IMR-90 (cell line): ENCODE data around the gene DGKH. TPM values are rescaled to one million over a fixed set of nuclear protein-coding genes. Genes with fewer than 3 reads are reported as not detected.

Experiments used
- ATAC-seq: fragments of 200-7000 bp; cut with Tn5 transposase; 2 replicates; pipeline ENCODE4 v1.9.1; 2020; ENCODE audit warnings: low read depth, mild to moderate bottlenecking, moderate library complexity
- BruUV-seq: library from RNA; stranded (reverse); fragments of 400-500 nt; replicated peaks from 2 replicates; lab custom pipeline; 2021; lab: Mats Ljungman, UMichigan
- CTCF ChIA-PET: fragments of 300-600 bp; formaldehyde crosslinking; extraction: SDS; loops from one replicate; lab custom pipeline; 2021; ENCODE audit warnings: antibody characterized with exemption; lab: Yijun Ruan, JAX
- POLR2A ChIA-PET: fragments of 300-600 bp; sonication (Branson Sonifier 250); formaldehyde crosslinking; loops from one replicate; lab custom pipeline; 2022; ENCODE audit warnings: antibody characterized with exemption; ENCODE audit not compliant: unreplicated experiment; lab: Charles Lee
- DNase-seq: peaks from one replicate; pipeline ENCODE4 v3.0.0; 2013
- H2AFZ ChIP-seq: replicated peaks from 2 replicates; pipeline ENCODE3; 2013; ENCODE audit warnings: low read length, mild to moderate bottlenecking; ENCODE audit not compliant: poor library complexity
- H2AK5ac ChIP-seq: 2 replicates; pipeline ENCODE4 v1.6.1; 2013; ENCODE audit warnings: low read depth, low read length, inconsistent platforms
- H2AK9ac ChIP-seq: replicated peaks from 2 replicates; pipeline ENCODE3; 2013; ENCODE audit warnings: mild to moderate bottlenecking, low read depth, low read length, moderate library complexity; ENCODE audit not compliant: poor library complexity
- H2BK120ac ChIP-seq: 2 replicates; pipeline ENCODE4 v1.6.1; 2013; ENCODE audit warnings: low read depth, low read length, inconsistent platforms
- H2BK15ac ChIP-seq: 3 replicates; pipeline ENCODE4 v1.6.1; 2013; ENCODE audit warnings: low read depth, low read length, inconsistent platforms
- H2BK20ac ChIP-seq: 2 replicates; pipeline ENCODE4 v1.6.1; 2013; ENCODE audit warnings: low read depth, mild to moderate bottlenecking, inconsistent platforms, low read length, moderate library complexity
- H2BK5ac ChIP-seq: 2 replicates; pipeline ENCODE4 v1.6.1; 2013; ENCODE audit warnings: mild to moderate bottlenecking, low read depth, low read length, inconsistent platforms; ENCODE audit not compliant: poor library complexity, severe bottlenecking
- H3K14ac ChIP-seq: replicated peaks from 2 replicates; pipeline ENCODE4 v1.6.1; 2013; ENCODE audit warnings: low read depth, low read length, inconsistent platforms
- H3K18ac ChIP-seq: 2 replicates; pipeline ENCODE4 v1.6.1; 2013; ENCODE audit warnings: low read depth, low read length, control low read depth
- H3K23ac ChIP-seq: 2 replicates; pipeline ENCODE4 v1.6.1; 2013; ENCODE audit warnings: low read depth, low read length, inconsistent platforms
- H3K27ac ChIP-seq: 2 replicates; pipeline ENCODE4 v1.5.1; 2013; ENCODE audit warnings: mild to moderate bottlenecking, control low read depth, low read length; ENCODE audit not compliant: insufficient read depth
- H3K27me3 ChIP-seq: 2 replicates; pipeline ENCODE4 v1.6.1; 2013; ENCODE audit warnings: low read length; ENCODE audit not compliant: control insufficient read depth, insufficient read depth
- H3K36me3 ChIP-seq: 2 replicates; pipeline ENCODE4 v1.6.1; 2013; ENCODE audit warnings: low read length, mixed read lengths; ENCODE audit not compliant: control insufficient read depth, insufficient read depth
- H3K4ac ChIP-seq: 2 replicates; pipeline ENCODE4 v1.6.1; 2013; ENCODE audit warnings: low read depth, low read length, inconsistent platforms
- H3K4me1 ChIP-seq: 2 replicates; pipeline ENCODE4 v1.6.1; 2013; ENCODE audit warnings: low read length, mixed read lengths; ENCODE audit not compliant: control insufficient read depth, insufficient read depth
- H3K4me2 ChIP-seq: 2 replicates; pipeline ENCODE4 v1.6.1; 2013; ENCODE audit warnings: low read depth, mild to moderate bottlenecking, control low read depth, low read length, moderate library complexity
- H3K4me3 ChIP-seq: 2 replicates; pipeline ENCODE4 v1.5.1; 2013; ENCODE audit warnings: low read depth, mild to moderate bottlenecking, control low read depth, low read length, moderate library complexity; ENCODE audit not compliant: insufficient read depth
- H3K56ac ChIP-seq: 2 replicates; pipeline ENCODE4 v1.6.1; 2013; ENCODE audit warnings: low read length, inconsistent platforms; ENCODE audit not compliant: insufficient read depth; ENCODE audit errors: extremely low read depth
- H3K79me1 ChIP-seq, 2 experiments: 2 replicates each; pipeline ENCODE4 v1.6.1; 2013; ENCODE audit warnings: low read length in 2 of 2, inconsistent platforms in 1 of 2, low read depth in 1 of 2
- H3K9ac ChIP-seq: 2 replicates; pipeline ENCODE4 v1.6.1; 2013; ENCODE audit warnings: low read depth, low read length, control low read depth
- H3K9me1 ChIP-seq: 2 replicates; pipeline ENCODE4 v1.6.1; 2013; ENCODE audit warnings: low read length, inconsistent platforms; ENCODE audit not compliant: insufficient read depth
- H3K9me3 ChIP-seq: 2 replicates; pipeline ENCODE4 v1.6.1; 2013; ENCODE audit warnings: low read length; ENCODE audit not compliant: control insufficient read depth, insufficient read depth
- H4K20me1 ChIP-seq: 2 replicates; pipeline ENCODE4 v1.6.1; 2013; ENCODE audit warnings: low read length, inconsistent platforms; ENCODE audit not compliant: insufficient read depth
- H4K5ac ChIP-seq: 2 replicates; pipeline ENCODE4 v1.6.1; 2013; ENCODE audit warnings: mild to moderate bottlenecking, low read depth, low read length, control low read depth
- H4K8ac ChIP-seq, 2 experiments: 2 replicates each; pipeline ENCODE4 v1.6.1; 2013; ENCODE audit warnings: low read depth in 2 of 2, low read length in 2 of 2, control low read depth in 1 of 2, inconsistent platforms in 1 of 2
- H4K91ac ChIP-seq: 2 replicates; pipeline ENCODE4 v1.6.1; 2013; ENCODE audit warnings: low read depth, low read length, inconsistent platforms; ENCODE audit not compliant: insufficient read depth
- BHLHE40 ChIP-seq: fragments of 150-350 bp; IDR thresholded peaks from 2 replicates; pipeline ENCODE4 v1.6.1; 2016; ENCODE audit warnings: mild to moderate bottlenecking, low read depth, low read length
- CEBPB ChIP-seq: IDR thresholded peaks from 2 replicates; pipeline ENCODE4 v1.6.1; 2012; ENCODE audit warnings: low read depth, low read length, improper control_type of control experiment
- CHD1 ChIP-seq: IDR thresholded peaks from 2 replicates; pipeline ENCODE4 v1.6.1; 2012; ENCODE audit warnings: low read depth, low read length, improper control_type of control experiment
- CTCF ChIP-seq: conservative IDR thresholded peaks from 2 replicates; pipeline ENCODE4 v1.5.1; 2012; ENCODE audit warnings: mild to moderate bottlenecking, low read depth, low read length, improper control_type of control experiment
- ELK1 ChIP-seq: fragments of 150-350 bp; IDR thresholded peaks from 2 replicates; pipeline ENCODE4 v1.6.1; 2016; ENCODE audit warnings: low read depth, mild to moderate bottlenecking, low read length, moderate library complexity, borderline replicate concordance
- FOS ChIP-seq: fragments of 150-350 bp; IDR thresholded peaks from 2 replicates; pipeline ENCODE4 v1.6.1; 2016; ENCODE audit warnings: low read depth, low read length
- MAFK ChIP-seq: IDR thresholded peaks from 2 replicates; pipeline ENCODE4 v1.6.1; 2012; ENCODE audit warnings: low read depth, low read length, improper control_type of control experiment
- MXI1 ChIP-seq: IDR thresholded peaks from 2 replicates; pipeline ENCODE4 v1.6.1; 2012; ENCODE audit warnings: low read depth, mild to moderate bottlenecking, low read length, moderate library complexity, borderline replicate concordance
- NFE2L2 ChIP-seq: fragments of 150-350 bp; IDR thresholded peaks from 2 replicates; pipeline ENCODE4 v1.6.1; 2016; ENCODE audit warnings: low read depth, mild to moderate bottlenecking, low read length
- POLR2A ChIP-seq: IDR thresholded peaks from 2 replicates; pipeline ENCODE4 v1.6.1; 2012; ENCODE audit warnings: mild to moderate bottlenecking, low read depth, low read length
- RFX5 ChIP-seq: IDR thresholded peaks from 2 replicates; pipeline ENCODE4 v1.8.0; 2012; ENCODE audit warnings: low read depth, mild to moderate bottlenecking, low read length, moderate library complexity
- SMC3 ChIP-seq: fragments of 150-350 bp; IDR thresholded peaks from 2 replicates; pipeline ENCODE4 v1.6.1; 2016; ENCODE audit warnings: low read depth, mild to moderate bottlenecking, antibody characterized with exemption, low read length, moderate library complexity
- WGBS, 2 experiments: methylation state at CpG; one replicate each; pipeline versions ENCODE4 v1.1.5 to v1.1.7; 2013; ENCODE audit warnings: missing lambda C conversion rate in 2 of 2; ENCODE audit not compliant: insufficient read length in 1 of 2; ENCODE audit errors: extremely low coverage in 2 of 2; 5-methylcytosine and 5-hydroxymethylcytosine counted together
- dilution Hi-C: fragments of 300-500 bp; cut with HindIII; formaldehyde crosslinking; loops from one replicate; pipeline ENCODE4 v1.14.3; 2018; ENCODE audit warnings: low sequenced_read_pairs; ENCODE audit not compliant: unreplicated experiment
- in situ Hi-C: fragments of 300-500 bp; cut with MboI; formaldehyde crosslinking; loops from 3 replicates; pipeline ENCODE4 v1.14.3; 2019; ENCODE audit warnings: low sequenced_read_pairs, inconsistent platforms, mixed read lengths
- intact Hi-C: fragments of 100-400 bp; cut with micrococcal nuclease; formaldehyde crosslinking; loops from 2 replicates; pipeline ENCODE4 v1.10.0; 2022
- polyA plus RNA-seq, 3 experiments: library from polyadenylated mRNA; depleted of rRNA; stranded (reverse); fragments of >200 nt; gene quantifications; 2 replicates each; pipeline ENCODE4 v1.2.3, GENCODE V29; 2012; ENCODE audit warnings: low replicate concordance in 1 of 3
- total RNA-seq: library from RNA; depleted of rRNA; stranded (reverse); fragments of >200 nt; gene quantifications from 2 replicates; pipeline ENCODE4 v1.2.3, GENCODE V29; 2012

DGKH gene
- total and polyA plus RNA-seq, 2 of the 4 experiments (the other 2 are of a cell fraction): 2.0 to 13.4 TPM

GRCh38 chr13:42164557-42165125 is 116.2 kb downstream of the DGKH start:
- no CpG with 5 or more reads among the region's 3 CpGs for WGBS, 2 experiments
- Histone ChIP-seq H3K9me1 (peaks cover 4% of the 10 kb centered on the region; the same call in 1 of the 2 replicates), H2BK15ac (no peak overlapping the region), H3K9me3 (no peaks in the 10 kb centered on the region), H3K4me2 (no peak overlapping the region), H3K27me3 (no peaks in the 10 kb centered on the region), H3K27ac (no peak overlapping the region), H3K56ac (no peak overlapping the region), H2AK5ac (no peak overlapping the region), H4K5ac (no peak overlapping the region), H4K20me1 (no peaks in the 10 kb centered on the region), H4K91ac (no peak overlapping the region), H3K4ac (no peak overlapping the region), H2BK5ac (no peak overlapping the region), H4K8ac (no peak overlapping the region), H3K79me1 (0 out of 4 replicates have a peak, but pooled peaks cover 0 to 3% of the 10 kb centered on the region in 2 experiments), H3K14ac (no peak overlapping the region), H3K18ac (no peak overlapping the region), H2BK120ac (no peak overlapping the region), H3K4me1 (no peaks in the 10 kb centered on the region), H2AK9ac (no peak overlapping the region), H3K9ac (no peak overlapping the region), H2AFZ (no peak overlapping the region), H3K36me3 (peaks cover 10% of the 10 kb centered on the region), H3K4me3 (no peak overlapping the region), H2BK20ac (no peak overlapping the region), H3K23ac (no peak overlapping the region)
- intact Hi-C loops (no loop called here), in situ Hi-C loops (no loop called here), dilution Hi-C loops (no loop called here)
- POLR2A ChIA-PET: no interaction called here
- no peak for ATAC-seq
- no peak for DNase-seq
- CTCF ChIA-PET: no interaction called here
- BruUV-seq: no TSS peak
- TF ChIP-seq CEBPB (no peak), POLR2A (no peak), BHLHE40 (no peak), NFE2L2 (no peak), ELK1 (no peak), CHD1 (no peak), MXI1 (no peak), CTCF (no peak), SMC3 (no peak), RFX5 (no peak), FOS (no peak), MAFK (no peak)
